Heart right ventricle (tissue), 16 donors: ENCODE data around the gene CDK15. TPM values are rescaled to one million over a fixed set of nuclear protein-coding genes. Genes with fewer than 3 reads are reported as not detected.
A peak's percentile ranks its signal among the peaks of the same experiment; 100 is the strongest.

Experiments used
- ATAC-seq, 8 donors: fragments of 200-7000 bp; cut with Tn5 transposase; one replicate each; pipeline ENCODE4 v1.9.1; 2020; ENCODE audit warnings: mild to moderate bottlenecking in 8 of 8, moderate library complexity in 8 of 8, moderate number of reproducible peaks in 1 of 8
- DNase-seq, 2 donors: peaks; one replicate each; pipeline ENCODE4 v3.0.0-alpha.2; 2020
- H3K27ac ChIP-seq, 10 donors: fragments of 200-600 bp; sonication (generic) in 2 of 10; one replicate each; pipeline versions ENCODE4 v1.5.0 to v1.8.0; 2020 to 2022; ENCODE audit warnings: mild to moderate bottlenecking in 3 of 10
- H3K27me3 ChIP-seq, 7 donors: fragments of 200-600 bp; one replicate each; pipeline ENCODE4 v1.8.0; 2021 to 2022; ENCODE audit warnings: mild to moderate bottlenecking in 2 of 7
- H3K36me3 ChIP-seq, 9 donors: fragments of 200-600 bp; sonication (generic) in 1 of 9; one replicate each; pipeline versions ENCODE4 v1.5.0 to v1.8.0; 2020 to 2022; ENCODE audit warnings: mild to moderate bottlenecking in 2 of 9
- H3K4me1 ChIP-seq, 9 donors: fragments of 200-600 bp; sonication (generic) in 1 of 9; one replicate each; pipeline versions ENCODE4 v1.5.0 to v1.8.0; 2020 to 2022; ENCODE audit warnings: mild to moderate bottlenecking in 4 of 9
- H3K4me3 ChIP-seq, 10 donors: fragments of 200-600 bp; sonication (generic) in 2 of 10; one replicate each; pipeline versions ENCODE4 v1.5.0 to v1.8.0; 2020 to 2022; ENCODE audit warnings: mild to moderate bottlenecking in 7 of 10, moderate library complexity in 2 of 10
- H3K9me3 ChIP-seq, 11 donors: fragments of 200-600 bp in 10 of 11; sonication (generic) in 2 of 11; one replicate each; pipeline versions ENCODE4 v1.5.0 to v1.8.0; 2013 to 2022; ENCODE audit warnings: mild to moderate bottlenecking in 2 of 11, control low read depth in 1 of 11, moderate library complexity in 1 of 11
- WGBS, 2 donors: extraction: QIAGEN DNeasy Blood & Tissue Kit; methylation state at CpG; one replicate each; pipeline ENCODE4 v1.1.7; 2013; ENCODE audit warnings: inconsistent platforms in 1 of 2; 5-methylcytosine and 5-hydroxymethylcytosine counted together
- intact Hi-C, 10 donors: fragments of 100-400 bp; cut with DNase I; formaldehyde crosslinking; loops; one replicate each; pipeline versions ENCODE4 v1.11.1 to v1.14.2; 2022
- polyA plus RNA-seq, 2 donors: library from polyadenylated mRNA; stranded (reverse); fragments of 200-250 nt; gene quantifications; one replicate each; pipeline ENCODE4 v1.2.3, GENCODE V29; 2013
- total RNA-seq, 10 donors: library from RNA; stranded (reverse); fragmentation: NEBNext Ultra II Directional in 3 of 10; extraction: Animal tissue kit (Norgen Biotek cat#: 25700) in 3 of 10; gene quantifications; one replicate each; pipeline versions ENCODE4 v1.2.1 to v1.2.4, GENCODE V29; 2021 to 2023
- TF ChIP-seq, protein P1 (sequence below), 9 donors: fragments of 200-600 bp; sonication (generic) in 2 of 9; IDR thresholded peaks; one replicate each; pipeline versions ENCODE4 v1.5.0 to v1.8.0; 2021 to 2022; ENCODE audit warnings: antibody characterized with exemption in 9 of 9, mild to moderate bottlenecking in 5 of 9, moderate library complexity in 1 of 9
- donor health status: Arrhythmogenic right ventricular cardiomyopathy.
- donor health status: ischemic (EF 13 %, LVEDD 7.1; RV severe dilation, severe dysfunction).
- donor health status: healthy with polysubstance abuse.
- donor health status: DM: no; HTN: yes; CAD: no.
- donor health status: DM: no; HTN: no; CAD: no.
- donor health status: ischemic (EF 25% LVEDD 6.9; RV normal size, moderate dysfunction).
- donor health status: ischemic (EF 25% LVEDD 5.7; RV mildly dilated, moderate dysfunction).
- donor health status: healthy.
- donor health status: DM: yes; HTN: yes; CAD: no.
- donor health status: Ischemic cardiomyopathy.
- donor health status: ischemic (EF 35%, LVEDD 5.7; RV mildly dilated, moderate dysfunction).
- donor health status: nonischemic (EF 11% LVEDD 7.7; RV severe dilation, severe dysfunction).
- donor health status: DM: yes; HTN: yes; CAD: no.
- donor health status: PGD.
- donor health status: ischemic (EF 29% LVEDD 5.4; RV normal size, mild dysfunction).
- donor health status: nonischemic (EF 23%, LVEDD 6.1; RV moderate dilation, normal function).

The CDK15 gene
- total and polyA plus RNA-seq, 12 donors: 0.07 to 0.39 (median 0.15) TPM; not detected in 1

- Histone ChIP-seq H3K9me3 (no peaks in the 10 kb centered on the region), H3K4me3 (no peak overlapping the region), H3K4me1 (peaks cover 0 to 9% (median 0%) of the 10 kb centered on the region in 9 donors), H3K27ac (no peak overlapping the region), H3K27me3 (peaks cover 0 to 49% (median 24%) of the 10 kb centered on the region in 7 donors), H3K36me3 (no peaks in the 10 kb centered on the region)
- 22 to 27% methylated on average over 10 of the region's 10 CpGs for WGBS, 2 donors
- TF ChIP-seq, protein P1, sequence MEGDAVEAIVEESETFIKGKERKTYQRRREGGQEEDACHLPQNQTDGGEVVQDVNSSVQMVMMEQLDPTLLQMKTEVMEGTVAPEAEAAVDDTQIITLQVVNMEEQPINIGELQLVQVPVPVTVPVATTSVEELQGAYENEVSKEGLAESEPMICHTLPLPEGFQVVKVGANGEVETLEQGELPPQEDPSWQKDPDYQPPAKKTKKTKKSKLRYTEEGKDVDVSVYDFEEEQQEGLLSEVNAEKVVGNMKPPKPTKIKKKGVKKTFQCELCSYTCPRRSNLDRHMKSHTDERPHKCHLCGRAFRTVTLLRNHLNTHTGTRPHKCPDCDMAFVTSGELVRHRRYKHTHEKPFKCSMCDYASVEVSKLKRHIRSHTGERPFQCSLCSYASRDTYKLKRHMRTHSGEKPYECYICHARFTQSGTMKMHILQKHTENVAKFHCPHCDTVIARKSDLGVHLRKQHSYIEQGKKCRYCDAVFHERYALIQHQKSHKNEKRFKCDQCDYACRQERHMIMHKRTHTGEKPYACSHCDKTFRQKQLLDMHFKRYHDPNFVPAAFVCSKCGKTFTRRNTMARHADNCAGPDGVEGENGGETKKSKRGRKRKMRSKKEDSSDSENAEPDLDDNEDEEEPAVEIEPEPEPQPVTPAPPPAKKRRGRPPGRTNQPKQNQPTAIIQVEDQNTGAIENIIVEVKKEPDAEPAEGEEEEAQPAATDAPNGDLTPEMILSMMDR (IDR thresholded peaks at IDR 0.05): no peak
- DNase-seq: peak in 1 of 2 donors; percentile 6
- intact Hi-C loops: no loop called here
- ATAC-seq: peak in 4 of 8 donors; percentile 37 to 86 (median 67)
Measured at GRCh38 chr2:201906777-201907562, 100.6 kb downstream of the CDK15 start.

DNA sequence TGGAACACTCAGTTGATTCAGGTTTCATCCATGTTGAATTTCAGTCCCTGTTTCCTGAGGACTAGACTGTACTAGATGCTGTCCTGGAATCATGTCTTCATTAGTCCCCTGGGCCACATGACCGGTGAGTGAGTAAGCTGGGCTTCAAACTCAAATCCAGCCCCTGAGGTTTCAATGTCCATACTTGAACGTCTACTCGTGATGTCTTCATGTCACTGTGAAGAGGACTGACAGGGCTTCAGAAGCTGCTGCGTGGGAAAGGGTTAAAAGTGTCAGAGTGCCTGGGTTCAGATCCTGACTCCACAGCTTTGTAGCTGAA, 101.2 kb downstream of the CDK15 start:
- peak in 1 of 8 donors; percentile 48 for ATAC-seq
- intact Hi-C loops: no loop called here
- H3K36me3 ChIP-seq: no peaks in the 10 kb centered on the region
- H3K4me1 ChIP-seq: peaks cover 0 to 9% (median 0%) of the 10 kb centered on the region in 9 donors
- H3K9me3 ChIP-seq: no peaks in the 10 kb centered on the region
- no peak for DNase-seq
- no peak overlapping the region for H3K4me3 ChIP-seq
- H3K27me3 ChIP-seq: peaks cover 0 to 43% (median 19%) of the 10 kb centered on the region in 7 donors
- 48 to 59% methylated on average over 4 of the region's 4 CpGs for WGBS, 2 donors
- no peak overlapping the region for H3K27ac ChIP-seq
- TF ChIP-seq, protein P1 (IDR thresholded peaks at IDR 0.05): no peak

- Histone ChIP-seq H3K27me3 (peaks cover 0 to 30% (median 15%) of the 10 kb centered on the region in 7 donors), H3K27ac (no peak overlapping the region), H3K4me1 (peaks cover 0 to 9% (median 0%) of the 10 kb centered on the region in 9 donors), H3K36me3 (no peaks in the 10 kb centered on the region), H3K9me3 (no peaks in the 10 kb centered on the region), H3K4me3 (no peak overlapping the region)
- 64 to 74% methylated on average over 2 of the region's 2 CpGs for WGBS, 2 donors
- intact Hi-C loops: no loop called here
- ATAC-seq: no peak
- DNase-seq: no peak
- TF ChIP-seq, protein P1 (IDR thresholded peaks at IDR 0.05): no peak
Measured at GRCh38 chr2:201908901-201909300, 102.6 kb downstream of the CDK15 start.

DNA sequence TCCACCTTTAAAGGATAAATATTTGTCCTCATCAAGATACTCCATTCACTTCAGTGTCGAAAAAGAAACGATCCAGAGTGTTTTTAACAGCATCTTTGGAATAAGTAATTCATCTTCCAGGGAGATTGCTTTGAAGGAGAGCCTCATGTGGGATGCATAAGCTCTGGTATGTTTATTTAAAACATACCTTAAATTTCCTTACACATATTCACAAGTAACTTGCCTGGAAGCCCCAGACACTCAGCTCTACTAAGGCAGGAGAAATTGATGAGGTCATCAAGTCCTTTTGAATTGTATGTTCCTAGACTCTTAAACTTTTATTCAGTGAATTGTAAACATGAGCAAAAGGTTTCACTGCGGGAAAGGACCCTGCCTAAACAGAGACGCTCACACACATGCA, 103.0 kb downstream of the CDK15 start:
- Histone ChIP-seq H3K27me3 (peaks cover 0 to 30% (median 15%) of the 10 kb centered on the region in 7 donors), H3K9me3 (no peaks in the 10 kb centered on the region), H3K36me3 (no peaks in the 10 kb centered on the region), H3K27ac (no peak overlapping the region), H3K4me3 (no peak overlapping the region), H3K4me1 (peaks cover 0 to 9% (median 0%) of the 10 kb centered on the region in 9 donors)
- 73 to 79% methylated on average over 4 of the region's 4 CpGs for WGBS, 2 donors
- intact Hi-C loops: no loop called here
- TF ChIP-seq, protein P1 (IDR thresholded peaks at IDR 0.05): no peak
- no peak for DNase-seq
- ATAC-seq: no peak
